Breast epithelium (tissue), 4 donors: ENCODE measurements around the gene ADAMTSL3. TPM values are rescaled to one million over a fixed set of nuclear protein-coding genes. Genes with fewer than 3 reads are reported as not detected.

Source experiments
- DNase-seq, 2 donors: peaks; one replicate each; pipeline ENCODE4 v3.0.0-alpha.2; 2019; ENCODE audit warnings: low spot score in 2 of 2
- H3K27ac ChIP-seq, 2 donors: fragments of 200-600 bp; sonication (generic) in 1 of 2; one replicate each; pipeline ENCODE4 v1.5.1; 2016 to 2019; ENCODE audit warnings: mild to moderate bottlenecking in 1 of 2
- H3K27me3 ChIP-seq, 2 donors: fragments of 200-600 bp; sonication (generic) in 1 of 2; one replicate each; pipeline versions ENCODE4 v1.5.1 to v1.6.0; 2017 to 2019; ENCODE audit warnings: control low read depth in 1 of 2, mild to moderate bottlenecking in 1 of 2
- H3K36me3 ChIP-seq: fragments of 200-600 bp; one replicate; pipeline ENCODE4 v1.5.1; 2019
- H3K4me1 ChIP-seq, 2 donors: fragments of 200-600 bp; sonication (generic); one replicate each; pipeline ENCODE4 v1.5.1; 2016 to 2019; ENCODE audit warnings: control low read depth in 1 of 2
- H3K4me3 ChIP-seq, 3 donors: fragments of 200-600 bp; sonication (generic); 1 replicate in 2 of 3; 2 replicates in 1 of 3; pipeline ENCODE4 v1.5.1; 2016 to 2019; ENCODE audit warnings: mild to moderate bottlenecking in 3 of 3, moderate library complexity in 2 of 3
- H3K9me3 ChIP-seq, 2 donors: fragments of 200-600 bp; sonication (generic) in 1 of 2; one replicate each; pipeline ENCODE4 v1.5.1; 2016 to 2019; ENCODE audit warnings: control low read depth in 1 of 2
- CTCF ChIP-seq, 3 donors: fragments of 450-650 bp; IDR thresholded peaks; one replicate each; pipeline ENCODE4 v1.5.1; 2016 to 2017; ENCODE audit warnings: antibody characterized with exemption in 3 of 3, mild to moderate bottlenecking in 3 of 3, moderate library complexity in 3 of 3
- POLR2A ChIP-seq: fragments of 450-650 bp; IDR thresholded peaks from one replicate; pipeline ENCODE4 v1.6.1; 2016; ENCODE audit warnings: antibody characterized with exemption, mild to moderate bottlenecking, moderate library complexity
- POLR2AphosphoS5 ChIP-seq, 3 donors: sonication (generic); formaldehyde crosslinking; IDR thresholded peaks; one replicate each; pipeline ENCODE4 v1.6.1; 2017; ENCODE audit warnings: antibody characterized with exemption in 3 of 3
- intact Hi-C: fragments of 100-400 bp; cut with DNase I; formaldehyde crosslinking; loops from one replicate; pipeline ENCODE4 v1.15.1; 2023; ENCODE audit warnings: low total_unique reads
- total RNA-seq, 3 donors: library from RNA; depleted of rRNA; stranded (reverse); fragments of >200 nt; gene quantifications; one replicate each; pipeline ENCODE4 v1.1.0, GENCODE V29; 2016

Gene ADAMTSL3
- total RNA-seq, 3 donors from 2014 or later = 1.8 to 3.9 (median 2.7) TPM

- H3K4me1 ChIP-seq = no peaks in the 10 kb centered on the region
- no peaks in the 10 kb centered on the region for H3K27me3 ChIP-seq
- no peaks in the 10 kb centered on the region for H3K36me3 ChIP-seq
- no peaks in the 10 kb centered on the region for H3K9me3 ChIP-seq
- no peak for DNase-seq
- H3K27ac ChIP-seq = no peak overlapping the region
- intact Hi-C loops = no loop called here
- no peak for TF ChIP-seq CTCF (IDR thresholded peaks at IDR 0.05)
- TF ChIP-seq POLR2A = no peak
- TF ChIP-seq POLR2AphosphoS5 (IDR thresholded peaks at IDR 0.05) = no peak
- H3K4me3 ChIP-seq = no peak overlapping the region
Observed at GRCh38 chr15:83815506-83815905, 161.6 kb downstream of the ADAMTSL3 start.

GRCh38 chr15:83816124-83816883, 162.4 kb downstream of the ADAMTSL3 start:
- Histone ChIP-seq H3K27ac (no peak overlapping the region), H3K4me3 (no peak overlapping the region), H3K36me3 (no peaks in the 10 kb centered on the region), H3K4me1 (no peaks in the 10 kb centered on the region), H3K27me3 (no peaks in the 10 kb centered on the region), H3K9me3 (no peaks in the 10 kb centered on the region)
- DNase-seq = no peak
- intact Hi-C loops = no loop called here
- TF ChIP-seq POLR2AphosphoS5 (IDR thresholded peaks at IDR 0.05) (no peak), POLR2A (no peak), CTCF (IDR thresholded peaks at IDR 0.05) (no peak)

GRCh38 chr15:83818591-83818990, 164.7 kb downstream of the ADAMTSL3 start:
- Histone ChIP-seq H3K27ac (no peak overlapping the region), H3K4me1 (no peaks in the 10 kb centered on the region), H3K27me3 (no peaks in the 10 kb centered on the region), H3K9me3 (no peaks in the 10 kb centered on the region), H3K36me3 (no peaks in the 10 kb centered on the region), H3K4me3 (no peak overlapping the region)
- TF ChIP-seq POLR2AphosphoS5 (IDR thresholded peaks at IDR 0.05) (no peak), POLR2A (no peak), CTCF (IDR thresholded peaks at IDR 0.05) (no peak)
- DNase-seq = no peak
- intact Hi-C loops = no loop called here

GRCh38 chr15:83830381-83830780, 176.5 kb downstream of the ADAMTSL3 start:
- no peak for DNase-seq
- Histone ChIP-seq H3K36me3 (no peaks in the 10 kb centered on the region), H3K9me3 (no peaks in the 10 kb centered on the region), H3K27me3 (no peaks in the 10 kb centered on the region), H3K4me1 (no peaks in the 10 kb centered on the region), H3K27ac (no peak overlapping the region), H3K4me3 (no peak overlapping the region)
- intact Hi-C loops = no loop called here
- no peak for TF ChIP-seq POLR2A
- TF ChIP-seq CTCF (IDR thresholded peaks at IDR 0.05) = no peak
- TF ChIP-seq POLR2AphosphoS5 (IDR thresholded peaks at IDR 0.05) = no peak

GRCh38 chr15:83833569-83833968, 179.6 kb downstream of the ADAMTSL3 start:
- intact Hi-C loops = no loop called here
- TF ChIP-seq CTCF (IDR thresholded peaks at IDR 0.05) (no peak), POLR2AphosphoS5 (IDR thresholded peaks at IDR 0.05) (no peak), POLR2A (no peak)
- Histone ChIP-seq H3K4me3 (no peak overlapping the region), H3K36me3 (no peaks in the 10 kb centered on the region), H3K27me3 (no peaks in the 10 kb centered on the region), H3K9me3 (no peaks in the 10 kb centered on the region), H3K27ac (no peak overlapping the region), H3K4me1 (no peaks in the 10 kb centered on the region)
- no peak for DNase-seq
